GM18505 (cell line): Measurements from ENCODE around the gene SYNDIG1L.
"Not testable (repeated sequence)": the region's sequence is repeated elsewhere in the genome, so short reads cannot be mapped to it uniquely, and the experiment has no call there.

Source experiments
- ATAC-seq: cut with Tn5 transposase; IDR thresholded peaks from one replicate; pipeline ENCODE4 v1.9.1; 2021; ENCODE audit not compliant: unreplicated experiment
- POLR2A ChIP-seq: IDR thresholded peaks from 4 replicates; pipeline ENCODE4 v1.6.1; 2011; ENCODE audit warnings: borderline replicate concordance; ENCODE audit not compliant: insufficient read depth, insufficient read length; ENCODE audit errors: extremely low read depth

Gene SYNDIG1L

DNA sequence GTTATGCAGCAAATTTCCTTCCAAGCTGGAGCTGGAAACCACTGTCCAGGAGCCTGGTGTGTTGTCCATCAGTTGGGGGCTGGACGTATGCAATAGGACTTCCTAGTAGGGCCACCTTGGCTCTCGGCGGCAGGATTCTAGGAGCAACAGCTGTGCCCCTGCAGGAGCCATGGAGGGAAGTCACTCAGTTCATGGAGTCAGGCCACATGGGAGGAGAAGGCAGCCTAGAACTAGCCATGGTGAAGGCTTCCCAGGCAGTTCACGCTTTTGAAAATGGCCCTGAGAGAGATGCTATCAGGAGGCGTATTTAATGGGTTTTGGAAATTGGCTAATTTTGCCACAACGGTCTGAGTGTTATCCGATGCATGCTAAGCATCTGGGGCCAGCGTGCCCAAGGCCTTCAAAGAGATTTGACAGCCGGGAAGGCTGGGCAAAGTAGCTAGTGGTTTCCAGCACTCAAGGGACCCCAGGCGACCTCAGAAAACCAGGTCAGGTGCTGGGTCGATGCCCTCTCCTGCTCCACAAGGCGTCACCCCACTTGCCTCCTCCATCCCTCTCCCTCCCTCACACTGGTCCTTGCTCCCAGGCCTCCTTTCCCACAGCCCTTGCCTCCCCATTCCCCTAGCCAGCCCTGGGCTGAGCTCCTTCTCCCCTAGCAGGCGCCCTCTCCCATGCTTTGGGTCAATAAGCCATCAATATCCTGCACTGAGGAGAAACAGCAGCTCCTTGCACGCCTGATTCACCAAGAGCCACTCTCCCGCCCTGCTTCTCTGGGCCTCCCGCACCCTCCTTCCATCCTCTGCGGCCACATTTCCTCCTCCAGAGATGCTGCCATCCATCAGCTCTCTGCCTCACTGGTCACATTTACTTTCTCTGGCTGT lies 30.9 kb upstream of the SYNDIG1L start:
- TF ChIP-seq POLR2A: no peak
- ATAC-seq: no peak

DNA sequence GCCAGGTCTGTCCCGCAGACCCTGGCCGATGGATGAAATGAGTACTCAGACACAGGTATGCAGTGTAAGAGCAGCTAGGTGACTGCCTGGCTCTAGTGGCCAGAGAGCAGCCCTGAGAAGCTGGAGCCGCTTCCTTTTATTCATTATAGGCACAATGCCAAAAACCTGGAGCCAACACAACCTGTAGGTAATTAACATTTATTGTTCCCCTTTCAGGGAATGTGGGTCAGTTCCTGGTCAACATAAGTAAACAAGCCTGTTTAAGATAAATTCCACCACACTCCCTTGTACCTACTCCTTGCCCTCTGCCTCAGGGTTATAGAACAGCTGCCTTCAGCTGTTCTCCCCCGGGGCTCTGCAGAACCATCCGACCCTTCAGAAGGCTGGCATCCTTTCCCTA lies 28.4 kb upstream of the SYNDIG1L start:
- not testable (repeated sequence) for ATAC-seq

DNA sequence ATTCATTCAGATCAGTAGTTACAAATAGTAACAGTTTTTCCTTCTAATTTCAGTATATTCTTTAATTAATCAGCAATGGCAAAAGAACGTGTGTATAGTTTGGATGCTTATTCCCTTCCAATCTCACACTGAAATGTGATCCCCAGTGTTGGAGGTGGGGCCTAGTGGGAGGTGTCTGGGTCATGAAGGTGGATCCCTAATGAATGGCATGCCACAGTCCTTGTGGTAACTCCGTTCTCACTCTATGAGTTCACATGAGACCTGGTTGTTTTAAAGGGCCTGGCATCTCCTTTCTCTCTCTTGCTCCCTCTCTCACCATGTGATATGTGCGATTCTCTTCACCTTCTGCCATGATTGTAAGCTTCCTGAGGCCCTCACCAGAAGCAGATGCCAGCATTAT lies 18.9 kb upstream of the SYNDIG1L start:
- ATAC-seq: no peak
- TF ChIP-seq POLR2A: no peak

DNA sequence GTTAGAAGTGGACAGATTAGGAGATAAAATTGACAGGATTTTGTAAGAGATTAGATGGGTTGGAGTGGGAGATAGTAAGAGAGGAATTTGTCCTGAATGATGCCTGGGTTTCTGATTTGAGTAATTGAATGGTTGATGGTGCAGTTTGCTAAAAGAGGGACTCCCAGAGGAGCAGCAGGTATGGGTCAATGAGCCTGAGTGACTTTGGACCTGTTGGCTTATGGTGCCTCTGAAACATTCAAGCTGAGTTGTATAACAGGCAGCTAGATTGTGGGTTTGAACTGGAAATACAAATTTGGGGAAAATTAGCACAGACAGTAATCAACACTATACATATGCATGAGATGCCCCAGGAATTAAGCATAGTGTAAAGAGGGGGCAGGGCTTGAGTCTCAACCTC lies 16.7 kb upstream of the SYNDIG1L start:
- no peak for ATAC-seq
- no peak for TF ChIP-seq POLR2A

DNA sequence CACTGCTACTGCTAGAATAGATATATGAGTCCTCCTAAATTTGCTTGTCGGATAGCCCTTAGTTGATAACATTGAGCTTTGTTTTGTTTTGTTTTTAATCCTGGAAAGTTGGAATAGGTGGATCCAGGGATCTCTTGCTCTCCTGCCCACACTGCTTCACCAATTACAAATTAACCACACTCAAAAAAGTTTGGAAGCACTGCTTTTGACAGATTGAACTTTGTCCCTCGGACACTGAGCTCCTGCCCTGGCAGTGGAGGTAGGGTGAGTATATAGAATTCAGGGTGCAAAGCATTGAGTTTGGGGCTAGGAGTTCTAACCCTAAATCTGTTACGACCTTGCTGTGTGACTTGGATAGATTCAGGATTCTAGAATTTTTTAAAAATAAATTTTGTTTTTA lies 15.1 kb upstream of the SYNDIG1L start:
- TF ChIP-seq POLR2A: no peak
- ATAC-seq: no peak

DNA sequence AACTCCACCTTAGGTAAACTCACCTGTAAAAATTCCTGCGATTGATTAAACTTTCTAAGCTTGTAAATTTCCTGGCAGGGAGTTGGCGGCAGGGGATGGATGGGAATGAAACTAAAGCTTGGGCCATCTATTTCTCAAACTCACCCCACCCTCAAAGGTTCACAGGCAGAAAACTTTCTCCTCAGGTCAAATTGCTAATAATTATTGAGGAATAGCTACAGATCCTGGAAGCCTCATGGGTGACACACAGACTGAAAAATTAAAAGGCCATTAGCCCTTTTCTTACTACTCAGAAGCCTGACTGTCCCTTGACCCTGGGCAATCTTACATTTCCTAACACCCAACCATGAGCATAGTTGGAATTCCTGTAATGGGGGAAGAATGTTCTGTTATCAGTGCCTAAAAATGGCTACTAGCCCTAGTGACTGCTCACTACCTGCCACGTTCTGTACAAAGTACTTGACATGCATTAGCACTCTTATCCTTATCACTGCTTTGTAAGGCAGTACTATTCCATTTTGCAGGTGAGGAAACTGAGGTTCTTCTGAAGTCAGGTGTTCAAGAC lies 12.4 kb upstream of the SYNDIG1L start:
- no peak for TF ChIP-seq POLR2A
- no peak for ATAC-seq

DNA sequence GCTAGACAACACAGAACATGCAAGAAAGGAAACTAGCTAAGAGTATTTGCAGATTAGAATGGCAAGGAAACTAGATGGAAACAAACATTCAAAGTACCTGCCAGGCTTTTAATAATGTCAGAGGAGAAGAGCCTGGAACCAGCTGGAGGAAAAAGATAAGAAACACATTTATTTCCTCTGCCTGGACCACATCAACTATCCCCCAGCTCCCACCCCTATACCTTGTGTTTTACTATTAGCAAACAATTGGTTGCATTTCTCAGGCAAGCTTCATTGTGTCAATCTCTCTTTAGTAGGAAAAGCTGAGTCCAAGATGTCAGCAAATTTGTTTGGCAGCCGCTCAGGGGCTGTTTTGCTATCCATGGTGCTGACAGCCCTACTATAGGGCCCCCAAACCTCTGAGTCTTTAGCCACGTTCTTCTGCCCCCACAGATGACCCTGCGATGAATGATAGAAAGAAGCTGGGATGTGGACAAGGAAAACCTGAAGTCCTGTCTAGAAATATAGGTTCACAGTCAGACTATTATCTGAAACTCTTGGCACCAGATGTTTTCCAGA lies 11.6 kb upstream of the SYNDIG1L start:
- no peak for ATAC-seq

DNA sequence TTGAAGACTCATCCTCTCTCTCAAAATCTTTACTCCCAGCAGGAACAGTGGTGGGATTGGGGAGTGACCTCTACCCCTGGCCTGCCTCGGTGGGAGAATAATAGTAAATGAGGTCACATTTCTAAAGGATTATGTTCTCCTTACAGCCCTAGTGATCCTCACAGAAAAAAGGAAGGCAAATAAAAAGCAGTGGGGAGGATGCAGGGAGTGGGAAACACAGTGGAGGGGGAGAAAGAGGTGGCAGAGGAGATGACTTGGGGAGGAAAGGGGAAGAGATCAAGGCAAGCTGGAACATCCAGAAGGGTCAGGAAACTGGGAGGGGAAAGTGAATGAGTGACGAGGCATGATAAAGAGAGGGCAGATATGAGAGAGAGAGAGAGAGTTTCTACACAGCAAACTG lies 8.3 kb upstream of the SYNDIG1L start:
- no peak for TF ChIP-seq POLR2A

More for the DNA sequence above, 11.6 kb upstream of the SYNDIG1L start:
- TF ChIP-seq POLR2A: no peak

DNA sequence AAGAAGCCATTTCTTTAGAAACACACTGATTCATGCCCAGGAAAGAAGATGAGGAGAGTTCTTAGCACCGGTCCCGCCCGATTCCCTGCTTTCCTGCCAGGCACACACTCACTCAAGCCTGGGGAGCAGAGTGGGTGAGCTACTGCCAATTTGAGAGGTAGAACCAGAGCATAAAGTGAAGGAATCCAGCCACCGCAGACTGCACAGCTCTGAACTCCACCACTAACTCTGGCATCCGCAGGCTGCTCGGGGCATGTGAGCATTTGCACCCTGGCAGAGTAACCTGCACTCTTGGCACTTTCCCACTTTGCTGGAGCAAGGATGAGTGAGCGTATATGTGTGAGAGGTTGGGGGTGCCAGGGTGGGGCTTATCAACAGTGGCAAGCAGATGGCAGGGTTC lies 4.0 kb upstream of the SYNDIG1L start:
- no peak for ATAC-seq
- TF ChIP-seq POLR2A: no peak

More for the DNA sequence above, 8.3 kb upstream of the SYNDIG1L start:
- ATAC-seq: no peak

DNA sequence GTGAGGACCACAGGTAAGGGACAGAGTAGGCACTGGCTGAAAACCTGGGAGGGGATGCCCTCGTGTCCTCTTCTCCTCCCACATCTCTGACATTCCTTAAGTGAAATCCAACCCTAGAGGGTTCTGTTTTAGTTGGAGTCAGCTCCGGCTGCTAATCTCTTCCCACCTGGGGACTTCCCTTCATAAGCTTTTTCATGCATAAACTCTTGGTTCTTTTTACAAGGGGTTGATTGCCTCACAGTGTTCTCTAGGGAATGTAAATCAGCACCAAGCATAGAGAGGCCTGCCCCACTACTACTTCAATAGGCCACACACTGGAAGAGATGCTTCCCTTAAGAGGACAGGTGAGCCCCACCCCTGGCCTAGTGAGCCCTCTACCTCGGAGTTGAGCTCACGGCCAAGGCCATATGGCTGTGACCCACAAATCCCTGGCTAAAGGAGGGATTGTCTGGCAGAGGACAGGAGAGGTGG lies 3.2 kb upstream of the SYNDIG1L start:
- no peak for ATAC-seq
- TF ChIP-seq POLR2A: no peak

DNA sequence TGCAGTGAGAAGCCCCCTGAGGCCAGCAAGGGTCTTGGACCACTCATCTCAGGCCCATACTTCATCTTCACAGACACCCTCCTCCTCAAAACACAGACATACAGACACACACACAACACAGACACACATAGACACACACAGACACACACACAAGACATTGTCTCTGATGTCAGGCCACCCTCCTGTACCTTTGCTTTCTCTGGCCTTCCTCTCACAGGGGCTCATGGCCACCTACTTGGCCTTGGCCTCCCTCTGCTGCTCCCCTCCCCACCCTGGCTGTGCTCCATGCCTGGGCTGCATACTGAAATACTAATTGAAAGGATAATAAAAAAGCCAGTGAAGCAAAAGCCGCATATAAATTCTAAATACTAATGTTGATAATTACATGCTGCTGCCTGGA lies 1.6 kb upstream of the SYNDIG1L start:
- TF ChIP-seq POLR2A: no peak
- no peak for ATAC-seq

DNA sequence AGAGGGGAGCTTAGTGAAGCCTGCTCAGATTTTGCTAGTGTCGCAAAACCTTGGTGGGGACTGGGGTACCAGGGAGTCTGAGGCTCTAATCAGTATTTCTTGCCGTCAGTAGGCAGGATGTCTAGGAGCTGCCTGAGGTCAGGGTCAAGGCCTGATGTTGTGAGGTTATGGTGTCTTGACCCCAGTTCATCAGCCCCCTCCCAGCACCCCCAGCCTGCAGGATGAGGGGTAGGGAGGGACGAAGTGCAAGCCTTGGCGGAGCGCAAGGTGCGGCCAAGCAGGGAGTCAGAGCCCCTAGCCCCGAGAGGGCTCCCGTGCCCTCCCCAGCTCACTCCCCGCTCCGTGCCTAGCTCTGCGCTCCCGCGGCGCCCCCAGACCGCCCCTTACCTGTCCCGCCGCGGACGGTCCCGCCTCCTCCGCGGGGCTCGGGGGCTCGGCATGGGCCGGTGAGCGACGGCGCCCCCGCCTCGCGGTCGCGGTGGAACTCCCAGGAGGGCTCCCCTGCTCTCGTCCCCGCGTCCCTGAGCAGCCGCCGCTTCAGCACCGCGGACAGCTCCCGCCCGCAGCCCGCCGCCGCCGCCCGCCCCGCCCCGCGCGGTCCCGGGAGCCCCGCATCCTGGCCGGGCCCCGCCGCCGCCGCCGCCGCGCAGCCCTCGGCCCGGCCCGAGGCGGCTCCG lies 347 bp downstream of the SYNDIG1L start:
- TF ChIP-seq POLR2A: no peak
- no peak for ATAC-seq

DNA sequence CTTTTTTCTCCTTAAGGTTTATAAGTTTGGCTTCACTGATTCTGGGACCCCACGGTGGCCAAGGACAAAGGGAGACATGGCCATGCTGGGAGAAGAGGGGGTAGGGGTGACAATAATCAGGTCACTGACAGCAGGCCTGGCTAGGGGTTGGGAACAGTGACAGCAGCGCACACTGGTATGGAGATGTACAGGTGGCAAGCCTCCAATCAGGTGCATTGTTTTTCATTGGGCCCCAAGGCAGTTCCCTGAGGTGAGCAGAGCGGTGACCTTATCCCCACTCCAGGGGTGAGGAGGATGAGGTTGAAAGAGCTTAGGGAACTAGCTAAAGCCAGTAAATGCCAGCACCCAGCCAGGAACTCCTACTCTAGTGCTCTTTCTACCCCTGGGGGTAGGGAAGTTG lies 1.4 kb downstream of the SYNDIG1L start:
- no peak for TF ChIP-seq POLR2A
- no peak for ATAC-seq

DNA sequence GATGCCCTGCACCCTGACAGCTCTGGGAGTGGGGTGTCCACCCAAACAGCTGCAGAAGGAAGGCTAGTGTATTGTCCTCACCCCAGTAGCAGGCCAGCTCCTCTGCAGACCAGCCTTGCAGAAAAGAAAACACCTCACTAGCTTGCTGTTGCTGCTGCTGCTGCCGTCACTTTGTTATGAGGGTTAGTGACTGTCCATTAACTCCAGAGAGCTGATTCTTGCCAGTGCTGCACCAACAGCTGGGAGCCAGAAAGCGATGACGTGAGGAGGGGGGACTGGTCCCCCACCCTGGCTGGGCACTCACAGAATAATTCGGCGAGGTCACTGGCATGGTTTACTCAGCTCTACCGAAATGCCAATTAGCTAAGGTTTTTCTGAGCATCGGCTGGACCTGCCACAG lies 2.8 kb downstream of the SYNDIG1L start:
- no peak for TF ChIP-seq POLR2A
- ATAC-seq: no peak

DNA sequence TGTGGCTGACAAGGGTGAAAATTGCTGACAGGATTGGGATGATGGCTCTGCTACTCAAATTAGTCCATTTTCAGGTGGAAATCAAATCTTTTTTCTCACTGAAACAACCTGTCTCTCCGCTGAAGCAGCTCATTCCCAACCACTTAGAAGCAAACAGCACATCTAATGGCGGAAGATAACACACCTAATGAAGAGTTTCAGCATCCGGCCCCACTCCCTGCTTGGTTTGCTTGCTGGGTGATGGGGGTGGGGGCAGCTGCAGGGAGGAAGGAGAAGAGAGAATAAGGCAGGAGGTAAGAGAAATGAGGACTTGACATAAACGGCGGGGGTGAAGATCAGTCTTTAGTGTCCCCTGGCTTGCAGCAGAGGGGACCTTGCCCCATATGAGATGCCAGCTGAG lies 4.0 kb downstream of the SYNDIG1L start:
- no peak for TF ChIP-seq POLR2A
- no peak for ATAC-seq
